Activated B cell treated with CpG ODN at 0.5 μM for 24 hours (primary cell): ENCODE results near the gene KRTAP10-1. TPM values are rescaled to one million over a fixed set of nuclear protein-coding genes. Genes with fewer than 3 reads are reported as not detected.

Experiments used
- ATAC-seq: fragments of 200-7000 bp; cut with Tn5 transposase; one replicate; pipeline ENCODE4 v1.10.0; 2021; ENCODE audit warnings: low read depth, mild to moderate bottlenecking, moderate library complexity
- CTCF ChIA-PET: fragments of 350-600 bp; sonication (Branson Sonifier 250); formaldehyde crosslinking; loops from one replicate; lab custom pipeline; 2021; ENCODE audit warnings: antibody characterized with exemption; lab: Charles Lee
- POLR2A ChIA-PET: fragments of 350-600 bp; sonication (Branson Sonifier 250); formaldehyde crosslinking; loops from one replicate; lab custom pipeline; 2021; ENCODE audit warnings: antibody characterized with exemption; lab: Charles Lee
- DNase-seq: peaks from one replicate; pipeline ENCODE4 v3.0.0; 2022
- H3K27ac Mint-ChIP-seq: one replicate; pipeline ENCODE4 v1.8.0; 2020; ENCODE audit warnings: mixed read lengths
- H3K27me3 Mint-ChIP-seq: one replicate; pipeline ENCODE4 v1.8.0; 2021; ENCODE audit warnings: mixed read lengths
- H3K36me3 Mint-ChIP-seq: one replicate; pipeline ENCODE4 v1.8.0; 2021; ENCODE audit warnings: low read depth, mixed read lengths
- H3K4me1 Mint-ChIP-seq: one replicate; pipeline ENCODE4 v1.8.0; 2021; ENCODE audit warnings: mixed read lengths
- H3K4me3 Mint-ChIP-seq: one replicate; pipeline ENCODE4 v1.8.0; 2020; ENCODE audit warnings: mild to moderate bottlenecking, mixed read lengths
- H3K9me3 Mint-ChIP-seq: one replicate; pipeline ENCODE4 v1.8.0; 2020; ENCODE audit warnings: mixed read lengths
- CTCF ChIP-seq: fragments of 200-600 bp; IDR thresholded peaks from one replicate; pipeline ENCODE4 v1.8.0; 2022; ENCODE audit warnings: antibody characterized with exemption, mild to moderate bottlenecking
- intact Hi-C: fragments of 100-400 bp; cut with micrococcal nuclease; formaldehyde crosslinking; loops from one replicate; pipeline ENCODE4 v1.15.1; 2024
- total RNA-seq: library from RNA; stranded (reverse); gene quantifications from 2 replicates; pipeline ENCODE4 v1.2.3, GENCODE V29; 2022

The KRTAP10-1 gene
- total RNA-seq, 1 donor from 2014 or later = not detected

GRCh38 chr21:44520326-44521300 lies 19.4 kb downstream of the KRTAP10-1 start:
- Mint-ChIP-seq H3K36me3 (no peaks in the 10 kb centered on the region), H3K4me1 (no peaks in the 10 kb centered on the region), H3K27ac (no peak overlapping the region), H3K9me3 (no peaks in the 10 kb centered on the region), H3K4me3 (no peak overlapping the region), H3K27me3 (no peaks in the 10 kb centered on the region)
- ChIA-PET POLR2A (no interaction called here), CTCF (no interaction called here)
- intact Hi-C loops = no loop called here
- no peak for ATAC-seq
- no peak for TF ChIP-seq CTCF
- DNase-seq = no peak

- no peak for ATAC-seq
- ChIA-PET CTCF (no interaction called here), POLR2A (no interaction called here)
- Mint-ChIP-seq H3K4me3 (no peak overlapping the region), H3K36me3 (no peaks in the 10 kb centered on the region), H3K4me1 (no peaks in the 10 kb centered on the region), H3K27me3 (no peaks in the 10 kb centered on the region), H3K9me3 (no peaks in the 10 kb centered on the region), H3K27ac (no peak overlapping the region)
- TF ChIP-seq CTCF = no peak
- intact Hi-C loops = loop anchor here (10.0 kb wide), 1 partner anchor 355 kb away; the partner anchor contains the start of gene PTTG1IP
- no peak for DNase-seq
Measured at GRCh38 chr21:44519346-44520325, 20.4 kb downstream of the KRTAP10-1 start.

DNA sequence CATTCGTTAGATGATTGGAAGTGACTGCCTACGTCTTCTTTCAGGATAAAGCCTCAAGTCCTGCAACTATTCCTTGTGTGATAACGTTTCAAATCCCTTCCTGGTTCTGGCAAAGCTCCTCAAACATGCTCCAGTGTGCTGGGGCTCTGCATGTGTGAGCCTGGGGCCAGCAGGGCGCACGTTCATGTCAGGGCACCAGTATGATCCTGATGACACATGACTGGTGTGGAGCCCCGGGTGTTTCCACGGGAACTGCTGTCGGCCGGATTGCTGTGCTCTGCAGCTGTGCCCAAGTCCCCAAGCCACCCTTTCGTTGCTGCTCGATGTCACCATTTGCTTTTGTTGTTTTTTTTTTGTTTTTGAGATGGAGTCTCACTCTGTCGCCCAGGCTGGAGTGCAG lies 21.3 kb downstream of the KRTAP10-1 start:
- H3K4me1 Mint-ChIP-seq = no peaks in the 10 kb centered on the region
- H3K4me3 Mint-ChIP-seq = no peak overlapping the region
- CTCF ChIA-PET = no interaction called here
- no peak for TF ChIP-seq CTCF
- POLR2A ChIA-PET = no interaction called here
- no peak overlapping the region for H3K27ac Mint-ChIP-seq
- DNase-seq (no peak), ATAC-seq (no peak)
- intact Hi-C loops = loop anchor here (10.0 kb wide), 1 partner anchor 356 kb away; the partner anchor contains the start of gene PTTG1IP
- H3K9me3 Mint-ChIP-seq = no peaks in the 10 kb centered on the region
- H3K27me3 Mint-ChIP-seq = no peaks in the 10 kb centered on the region
- no peaks in the 10 kb centered on the region for H3K36me3 Mint-ChIP-seq

- no peak for TF ChIP-seq CTCF
- ChIA-PET CTCF (no interaction called here), POLR2A (no interaction called here)
- H3K27me3 Mint-ChIP-seq = no peaks in the 10 kb centered on the region
- no peak overlapping the region for H3K27ac Mint-ChIP-seq
- H3K4me1 Mint-ChIP-seq = no peaks in the 10 kb centered on the region
- DNase-seq (no peak), ATAC-seq (no peak)
- no peaks in the 10 kb centered on the region for H3K9me3 Mint-ChIP-seq
- no peak overlapping the region for H3K4me3 Mint-ChIP-seq
- intact Hi-C loops = loop anchor here (10.0 kb wide), 1 partner anchor 357 kb away; the partner anchor contains the start of gene PTTG1IP
- no peaks in the 10 kb centered on the region for H3K36me3 Mint-ChIP-seq
Measured at GRCh38 chr21:44517175-44517899, 22.7 kb downstream of the KRTAP10-1 start.
